NCI-H2029 (cell line): Measurements from ENCODE around the gene SH3PXD2A.
"Not testable (repeated sequence)": the region's sequence is repeated elsewhere in the genome, so short reads cannot be mapped to it uniquely, and the experiment has no call there.

Experiments
- DNase-seq: peaks from one replicate; lab custom pipeline; 2025; lab: John Stamatoyannopoulos, UW

Gene SH3PXD2A

DNA sequence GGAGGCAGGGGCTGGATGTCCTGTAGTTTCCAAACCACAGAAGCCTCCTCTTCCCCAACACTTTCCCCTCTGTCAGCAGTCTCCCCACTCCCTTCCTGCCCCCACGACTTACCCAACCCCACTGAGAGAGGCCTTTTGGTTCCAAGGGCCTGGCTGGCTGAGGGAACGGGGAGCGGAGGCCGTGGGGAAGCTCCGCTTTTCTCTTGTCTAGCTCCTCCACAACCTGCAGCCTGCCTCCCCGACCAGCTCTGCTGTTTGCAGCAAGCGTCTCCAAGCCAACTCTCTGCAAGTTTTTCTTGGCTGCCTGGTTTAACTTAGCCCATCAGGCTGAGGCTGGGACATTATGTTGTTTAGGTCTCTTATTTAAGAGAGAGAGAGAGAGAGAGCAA is 235.0 kb downstream of the SH3PXD2A start:
- DNase-seq = no peak

DNA sequence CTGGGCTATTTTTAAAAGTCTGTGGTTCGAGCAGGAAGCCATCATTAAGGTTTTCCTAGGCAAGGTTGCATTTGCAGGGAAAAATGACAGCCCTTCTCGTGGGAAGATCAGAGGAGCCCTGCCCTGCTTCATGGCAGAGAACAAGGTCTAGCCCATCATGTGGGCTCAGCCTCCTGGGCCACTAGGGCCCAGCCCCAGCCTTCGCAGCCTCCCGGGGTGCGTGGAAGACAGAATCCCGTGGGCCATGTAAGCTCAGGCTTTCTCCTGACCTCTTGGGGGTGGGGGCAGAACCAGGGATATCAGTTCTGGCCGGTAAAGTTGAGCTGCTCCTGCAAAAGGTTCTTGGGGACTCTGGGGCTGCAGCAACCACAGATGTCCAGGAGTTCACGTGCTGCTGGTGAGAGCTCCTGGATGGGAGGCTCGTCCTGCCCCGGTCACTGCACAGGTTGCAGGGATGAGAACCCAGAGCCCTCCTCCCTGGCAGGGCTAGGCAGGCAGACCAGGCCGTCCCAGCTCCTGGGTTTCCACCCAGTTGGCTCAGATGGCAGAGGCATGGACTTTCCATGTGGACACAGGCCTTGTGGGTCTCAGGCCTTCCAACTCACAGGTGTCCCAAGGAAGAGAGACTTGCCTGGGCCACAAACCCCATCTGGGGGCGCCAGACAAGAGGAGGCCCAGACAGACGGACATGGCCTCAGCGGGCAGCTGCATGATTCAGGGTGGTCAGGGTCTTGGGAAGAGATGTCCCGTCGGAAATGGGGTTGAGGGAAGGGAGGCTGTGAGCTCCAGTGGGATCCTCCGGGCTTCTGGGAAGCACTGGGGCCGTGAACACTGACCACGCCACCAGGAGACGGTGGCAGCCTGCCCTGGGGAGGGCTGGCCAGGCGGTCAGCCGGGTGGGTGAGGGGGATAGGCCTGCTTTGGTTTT is 235.7 kb downstream of the SH3PXD2A start:
- no peak for DNase-seq

DNA sequence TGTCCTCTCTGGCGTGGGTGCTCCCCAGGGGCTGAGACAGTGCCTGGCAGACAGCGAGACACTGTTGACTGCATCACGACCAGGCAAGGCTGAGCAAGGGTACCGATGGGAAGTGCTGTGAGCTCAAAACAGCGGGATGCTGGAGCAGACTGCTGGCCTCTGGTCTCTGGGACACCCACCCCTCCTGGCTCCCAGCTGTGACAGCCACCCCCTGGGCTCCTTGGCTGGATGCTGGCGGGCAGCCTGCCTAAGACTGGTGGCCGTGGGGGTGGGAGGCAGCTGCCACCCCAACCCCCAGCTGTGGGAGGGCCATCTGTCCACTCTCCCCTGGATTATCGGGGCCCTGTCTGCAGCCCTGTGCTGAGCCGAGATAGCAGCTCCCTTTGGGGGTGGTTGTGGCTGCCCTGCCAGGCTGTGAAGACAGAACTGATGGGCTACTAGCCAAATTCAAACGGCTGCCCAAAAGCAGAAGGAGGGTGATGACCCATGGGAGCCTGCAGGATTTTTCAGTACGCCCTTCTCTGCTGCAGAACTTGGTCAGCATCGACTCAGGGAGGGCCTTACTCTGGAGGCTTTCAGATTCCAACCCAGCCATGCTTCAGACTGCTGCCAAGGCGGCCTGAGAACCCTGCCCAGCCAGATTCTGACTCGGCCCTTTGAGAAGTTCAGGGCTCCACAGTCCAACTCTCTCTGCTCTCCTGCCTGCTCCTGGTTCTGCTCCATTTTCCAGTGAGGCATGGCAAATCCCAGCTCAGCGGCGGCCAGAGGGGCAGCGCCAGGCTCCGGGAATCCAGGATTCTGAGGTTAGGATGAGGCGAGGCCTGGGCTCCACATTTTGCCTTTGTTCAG is 236.6 kb downstream of the SH3PXD2A start:
- DNase-seq = no peak

DNA sequence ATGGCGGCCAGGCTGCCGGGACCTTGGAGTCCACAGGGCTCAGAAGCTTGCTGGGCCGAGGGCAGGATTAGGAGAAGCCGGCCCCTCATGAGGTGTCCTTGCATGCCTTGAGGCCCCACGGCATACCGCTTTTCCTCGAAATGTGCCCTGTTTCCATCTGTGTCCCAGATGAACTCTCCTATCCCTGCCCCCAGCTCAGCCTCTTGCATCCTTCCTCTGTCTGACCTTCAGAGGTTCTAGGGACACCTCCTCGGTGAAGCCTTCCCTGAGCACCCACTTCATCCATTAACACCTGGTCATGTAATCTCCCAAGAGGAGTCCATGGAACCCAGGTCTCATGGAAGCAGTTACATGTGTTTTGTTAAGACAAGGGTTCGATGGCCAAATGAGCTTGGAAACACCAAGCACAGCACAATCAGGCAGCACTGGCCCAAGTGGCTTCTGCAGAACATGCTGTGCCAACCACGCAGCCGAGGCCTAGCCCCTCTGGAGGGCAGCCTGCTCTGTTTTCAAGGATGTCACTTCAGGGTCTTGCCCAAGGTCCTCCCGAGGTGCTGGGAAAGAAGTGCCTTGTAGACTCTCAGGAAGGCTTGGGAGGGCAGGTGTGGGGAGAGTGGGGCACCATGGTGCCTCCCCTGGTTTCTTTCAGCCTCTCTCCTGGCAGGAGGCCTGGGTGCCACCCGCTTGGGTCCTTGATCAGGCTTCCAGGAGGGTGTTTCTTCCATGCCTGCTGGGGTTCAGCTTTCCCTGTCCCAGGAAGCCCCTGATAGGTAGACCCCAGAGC is 237.6 kb downstream of the SH3PXD2A start:
- DNase-seq = no peak

- DNase-seq = no peak
Observed at GRCh38 chr10:103616705-103617601, 238.4 kb downstream of the SH3PXD2A start.

GRCh38 chr10:103614306-103615158 is 240.8 kb downstream of the SH3PXD2A start:
- DNase-seq = no peak

GRCh38 chr10:103613616-103614015 is 241.8 kb downstream of the SH3PXD2A start:
- DNase-seq = no peak

- DNase-seq = no peak
Observed at GRCh38 chr10:103612462-103613365, 242.7 kb downstream of the SH3PXD2A start.

GRCh38 chr10:103610921-103611511 is 244.4 kb downstream of the SH3PXD2A start:
- no peak for DNase-seq

- DNase-seq = no peak
Observed at GRCh38 chr10:103610083-103610472, 245.3 kb downstream of the SH3PXD2A start.

DNA sequence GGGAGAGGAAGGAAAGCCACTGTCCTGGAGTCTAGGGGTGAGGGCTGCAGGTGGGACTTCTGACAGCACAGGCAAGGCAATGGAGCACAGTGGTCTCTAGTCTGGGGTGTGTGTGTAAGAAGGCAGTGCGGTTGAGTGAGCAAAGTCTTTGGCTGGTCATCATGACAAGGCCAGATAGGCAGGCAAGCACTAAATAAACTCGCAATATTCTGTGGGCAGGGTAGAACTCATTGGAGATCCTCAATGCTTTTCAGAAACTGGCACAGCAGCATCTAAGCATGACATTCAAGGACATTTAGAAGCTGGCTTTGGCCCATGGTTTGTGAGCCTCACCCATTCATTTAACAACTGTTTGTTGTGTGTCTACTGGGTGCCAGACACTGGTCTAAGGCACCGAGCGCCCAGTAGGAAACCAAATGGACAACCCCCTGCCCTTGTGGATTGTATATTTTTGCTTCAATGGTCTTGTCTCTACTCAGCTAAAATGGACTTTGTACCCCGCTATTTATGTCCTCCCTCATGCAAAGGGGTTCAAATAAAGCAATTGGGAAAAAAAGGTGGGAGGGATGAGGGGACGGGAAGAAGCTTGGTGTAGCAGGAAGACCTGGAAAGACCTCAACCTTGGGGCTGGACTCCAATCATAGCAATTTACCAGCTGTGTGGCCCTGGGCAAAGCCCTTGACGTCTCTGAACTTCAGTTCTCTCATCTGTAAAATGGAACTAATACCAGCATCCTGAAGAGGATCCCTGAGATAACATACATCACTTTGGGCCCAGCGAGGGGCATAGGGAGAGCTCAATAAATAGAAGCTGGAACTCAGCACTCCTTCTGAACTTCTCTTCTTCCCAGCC is 245.9 kb downstream of the SH3PXD2A start:
- no peak for DNase-seq

DNA sequence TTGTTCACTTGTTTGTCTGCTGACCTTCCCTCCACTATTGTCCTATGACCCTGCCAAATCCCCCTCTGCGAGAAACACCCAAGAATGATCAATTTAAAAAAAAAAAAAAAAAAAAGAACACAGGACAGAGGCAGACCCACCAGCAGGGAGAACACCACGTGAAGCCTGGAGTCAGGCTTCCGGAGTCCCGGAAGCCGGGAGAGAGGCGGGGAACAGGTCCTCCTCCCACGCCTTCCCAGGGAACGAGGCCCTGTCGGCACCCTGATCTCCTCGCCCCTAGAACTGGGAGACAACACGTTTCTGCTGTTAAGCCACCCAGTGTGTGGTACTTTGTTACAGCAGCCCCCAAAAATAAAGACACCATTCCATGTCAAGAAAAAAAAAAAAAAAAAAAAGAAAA is 247.3 kb downstream of the SH3PXD2A start:
- not testable (repeated sequence) for DNase-seq

DNA sequence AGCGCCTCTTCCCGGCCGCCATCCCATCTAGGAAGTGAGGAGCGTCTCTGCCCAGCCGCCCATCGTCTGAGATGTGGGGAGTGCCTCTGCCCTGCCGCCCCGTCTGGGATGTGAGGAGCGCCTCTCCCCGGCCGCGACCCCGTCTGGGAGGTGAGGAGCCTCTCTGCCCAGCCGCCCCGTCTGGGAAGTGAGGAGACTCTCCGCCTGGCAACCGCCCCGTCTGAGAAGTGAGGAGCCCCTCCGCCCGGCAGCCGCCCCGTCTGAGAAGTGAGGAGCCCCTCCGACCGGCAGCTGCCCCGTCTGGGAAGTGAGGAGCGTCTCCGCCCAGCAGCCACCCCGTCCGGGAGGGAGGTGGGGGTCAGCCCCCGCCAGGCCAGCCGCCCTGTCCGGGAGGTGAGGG is 248.3 kb downstream of the SH3PXD2A start:
- DNase-seq = not testable (repeated sequence)

DNA sequence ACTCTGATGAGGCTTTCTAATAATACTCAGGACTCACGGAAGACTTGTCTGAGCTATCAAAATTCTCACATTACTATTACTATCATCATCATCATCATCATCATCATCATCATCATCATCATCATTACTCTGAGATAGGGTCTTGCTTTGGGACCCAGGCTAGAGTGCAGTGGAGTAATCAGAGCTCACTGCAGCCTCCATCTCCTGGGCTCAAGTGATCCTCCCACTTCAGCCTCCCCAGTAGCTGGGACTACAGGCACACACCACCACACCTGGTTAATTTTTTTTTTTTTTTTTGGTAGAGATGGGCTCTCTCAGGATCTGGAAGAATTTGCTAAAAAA is 249.3 kb downstream of the SH3PXD2A start:
- DNase-seq = not testable (repeated sequence)

GRCh38 chr10:103605359-103606096 is 249.8 kb downstream of the SH3PXD2A start:
- no peak for DNase-seq

DNA sequence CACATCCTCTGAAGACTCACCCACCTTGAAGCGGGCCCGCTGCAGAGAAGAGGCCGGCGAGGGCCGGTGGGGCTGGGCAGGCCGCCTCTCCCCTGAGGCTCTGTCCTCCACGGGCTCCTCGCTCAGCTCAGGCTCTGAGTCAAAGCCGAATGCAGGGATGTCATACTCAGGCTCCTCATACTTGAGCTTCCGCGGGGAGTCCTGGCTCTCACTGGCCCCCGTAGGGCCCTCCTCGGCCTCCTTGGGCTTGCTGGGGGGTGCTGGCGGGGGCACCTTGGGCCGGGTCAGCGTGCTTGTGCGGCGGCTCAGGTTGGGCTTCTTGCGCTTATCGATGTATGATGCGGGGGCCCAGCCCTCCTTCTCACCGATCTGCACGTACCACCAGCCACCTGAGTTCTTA is 252.0 kb downstream of the SH3PXD2A start:
- no peak for DNase-seq

DNA sequence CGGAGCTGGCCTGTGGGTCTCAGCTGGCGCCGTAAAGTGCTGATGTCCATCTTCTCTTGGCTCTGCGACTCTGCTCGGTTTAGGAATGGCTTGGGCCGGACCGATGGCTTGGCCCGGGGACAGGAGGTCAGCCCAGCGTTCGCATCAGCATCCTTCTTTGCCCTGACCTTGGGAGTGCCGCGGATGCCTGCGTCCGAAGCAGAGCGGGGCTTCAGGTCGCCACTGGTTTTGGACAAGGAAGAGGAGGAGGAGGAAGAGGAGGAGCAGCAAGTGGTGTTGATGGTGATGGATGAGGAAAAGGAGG is 252.6 kb downstream of the SH3PXD2A start:
- DNase-seq = no peak
